H54 (cell line): ENCODE measurements around the gene ASXL1.

Experiments used
- DNase-seq: peaks from one replicate; pipeline ENCODE4 v3.0.0; 2011; ENCODE audit warnings: low spot score, mixed read lengths; ENCODE audit not compliant: insufficient read length
- FAIRE-seq: peaks from 3 replicates; lab custom pipeline; 2011; peaks lifted over from hg19 to GRCh38; lab: Jason Lieb, UNC
- POLR2A ChIP-seq: IDR thresholded peaks from 2 replicates; pipeline ENCODE4 v1.6.1; 2011; ENCODE audit warnings: low read depth, mild to moderate bottlenecking, low read length

ASXL1 gene

GRCh38 chr20:32449057-32449889 lies 91.1 kb downstream of the ASXL1 start:
- no peak for TF ChIP-seq POLR2A
- FAIRE-seq (no peak), DNase-seq (no peak)

- no peak for DNase-seq
- no peak for FAIRE-seq
- TF ChIP-seq POLR2A = no peak
Observed at GRCh38 chr20:32449890-32450401, 91.8 kb downstream of the ASXL1 start.

- no peak for TF ChIP-seq POLR2A
- FAIRE-seq = no peak
- DNase-seq = no peak
Observed at GRCh38 chr20:32450484-32451061, 92.4 kb downstream of the ASXL1 start.

DNA sequence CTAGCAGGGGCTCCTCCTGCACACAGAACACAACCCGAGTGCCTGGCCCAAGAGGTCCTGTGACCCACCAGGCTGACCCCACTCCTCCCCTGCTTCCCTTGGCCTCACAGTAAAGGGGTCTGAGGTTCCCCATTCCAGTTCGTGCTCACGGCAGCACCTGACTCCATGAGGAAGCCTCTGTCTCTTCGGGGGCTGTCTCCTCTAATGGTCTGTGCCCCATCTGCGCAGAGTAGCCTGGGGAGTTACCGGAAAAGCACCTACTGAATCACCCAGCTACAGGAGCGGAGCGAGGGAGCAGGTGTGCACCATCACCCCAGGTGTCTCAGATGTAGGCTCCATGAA lies 93.2 kb downstream of the ASXL1 start:
- TF ChIP-seq POLR2A = no peak
- no peak for FAIRE-seq
- no peak for DNase-seq

GRCh38 chr20:32451682-32452461 lies 93.7 kb downstream of the ASXL1 start:
- no peak for FAIRE-seq
- DNase-seq = no peak
- no peak for TF ChIP-seq POLR2A

GRCh38 chr20:32452776-32453466 lies 94.8 kb downstream of the ASXL1 start:
- no peak for FAIRE-seq
- no peak for DNase-seq
- TF ChIP-seq POLR2A = no peak

- TF ChIP-seq POLR2A = no peak
- DNase-seq (no peak), FAIRE-seq (no peak)
Observed at GRCh38 chr20:32453467-32454163, 95.5 kb downstream of the ASXL1 start.

GRCh38 chr20:32454164-32455145 lies 96.3 kb downstream of the ASXL1 start:
- FAIRE-seq (no peak), DNase-seq (no peak)
- TF ChIP-seq POLR2A = no peak

DNA sequence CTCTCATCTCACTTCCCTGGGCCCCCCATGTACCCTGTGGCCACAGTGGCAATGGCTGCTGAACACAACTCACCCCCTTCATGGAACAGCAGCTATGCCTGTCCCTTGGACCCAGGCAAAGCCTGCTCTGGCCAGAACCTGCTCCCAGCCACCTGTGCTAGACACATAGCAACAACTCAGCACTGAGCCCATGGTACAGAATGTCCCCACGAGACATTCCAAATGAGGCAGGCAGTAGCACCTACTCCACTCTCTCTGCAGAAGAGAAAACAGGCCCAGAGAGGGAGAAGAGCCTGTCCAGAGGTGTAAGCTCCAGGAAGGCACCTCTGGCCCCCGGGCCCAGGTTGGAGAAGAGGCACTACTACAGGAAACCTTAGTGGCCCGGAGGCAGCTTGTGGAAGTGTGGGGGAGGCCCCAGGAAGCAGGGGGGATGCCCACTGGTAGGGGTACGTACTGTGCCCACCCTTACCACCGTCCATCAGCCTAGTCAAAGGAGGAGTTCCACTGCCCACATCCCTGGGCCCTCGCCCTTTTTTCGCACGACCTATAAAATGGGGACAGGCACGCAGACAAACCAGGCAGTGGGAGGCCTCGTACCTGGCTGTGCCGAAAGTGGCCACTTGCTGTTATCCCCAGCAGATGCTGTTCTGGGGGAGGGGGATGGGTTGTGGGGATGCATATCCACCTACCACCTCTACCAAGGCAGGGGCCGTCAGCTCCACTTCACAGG lies 97.2 kb downstream of the ASXL1 start:
- TF ChIP-seq POLR2A = no peak
- no peak for DNase-seq
- no peak for FAIRE-seq

GRCh38 chr20:32455901-32456701 lies 98.0 kb downstream of the ASXL1 start:
- DNase-seq (no peak), FAIRE-seq (no peak)
- no peak for TF ChIP-seq POLR2A

- FAIRE-seq (no peak), DNase-seq (no peak)
- TF ChIP-seq POLR2A = no peak
Observed at GRCh38 chr20:32456869-32457478, 98.8 kb downstream of the ASXL1 start.
